Measurements from ENCODE around the gene MRPL24. TPM values are rescaled to one million over a fixed set of nuclear protein-coding genes. Genes with fewer than 3 reads are reported as not detected.

Gene MRPL24
- total and polyA plus RNA-seq, 8 donors = 42.8 to 62.2 (median 55.4) TPM

GRCh38 chr1:156727926-156728598 lies 12.8 kb downstream of the MRPL24 start, which contains the start of gene METTL25B:
METTL25B (plus strand) TSS chr1:156728469; CDS start chr1:156729105, 636 bp downstream.
- H3K36me3 ChIP-seq = peaks cover 5 to 43% of the 10 kb centered on the region in 2 donors
- DNase-seq (peak; percentile 74 to 94 (median 86)), ATAC-seq (peak; percentile 84)
- H3K27ac ChIP-seq = peak within 1 kb of the TSS; percentile 89 to 98
- H3K4me1 ChIP-seq = peaks cover 32 to 56% of the 10 kb centered on the region in 2 donors
- TF ChIP-seq, protein P1, sequence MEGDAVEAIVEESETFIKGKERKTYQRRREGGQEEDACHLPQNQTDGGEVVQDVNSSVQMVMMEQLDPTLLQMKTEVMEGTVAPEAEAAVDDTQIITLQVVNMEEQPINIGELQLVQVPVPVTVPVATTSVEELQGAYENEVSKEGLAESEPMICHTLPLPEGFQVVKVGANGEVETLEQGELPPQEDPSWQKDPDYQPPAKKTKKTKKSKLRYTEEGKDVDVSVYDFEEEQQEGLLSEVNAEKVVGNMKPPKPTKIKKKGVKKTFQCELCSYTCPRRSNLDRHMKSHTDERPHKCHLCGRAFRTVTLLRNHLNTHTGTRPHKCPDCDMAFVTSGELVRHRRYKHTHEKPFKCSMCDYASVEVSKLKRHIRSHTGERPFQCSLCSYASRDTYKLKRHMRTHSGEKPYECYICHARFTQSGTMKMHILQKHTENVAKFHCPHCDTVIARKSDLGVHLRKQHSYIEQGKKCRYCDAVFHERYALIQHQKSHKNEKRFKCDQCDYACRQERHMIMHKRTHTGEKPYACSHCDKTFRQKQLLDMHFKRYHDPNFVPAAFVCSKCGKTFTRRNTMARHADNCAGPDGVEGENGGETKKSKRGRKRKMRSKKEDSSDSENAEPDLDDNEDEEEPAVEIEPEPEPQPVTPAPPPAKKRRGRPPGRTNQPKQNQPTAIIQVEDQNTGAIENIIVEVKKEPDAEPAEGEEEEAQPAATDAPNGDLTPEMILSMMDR (IDR thresholded peaks at IDR 0.05) = no peak
- H3K27me3 ChIP-seq = no peaks in the 10 kb centered on the region
- intact Hi-C loops (cut with DNase I) = no loop called here
- H3K9me3 ChIP-seq = no peaks in the 10 kb centered on the region
- H3K4me3 ChIP-seq = peak within 1 kb of the TSS; percentile 53 to 64

GRCh38 chr1:156727492-156727891 lies 13.4 kb downstream of the MRPL24 start:
- Histone ChIP-seq H3K27me3 (no peaks in the 10 kb centered on the region), H3K36me3 (peaks cover 5 to 43% of the 10 kb centered on the region in 2 donors), H3K9me3 (no peaks in the 10 kb centered on the region), H3K4me3 (peak overlapping the region; percentile 53 to 64), H3K27ac (peak overlapping the region; percentile 89 to 98), H3K4me1 (peaks cover 32 to 56% of the 10 kb centered on the region in 2 donors)
- intact Hi-C loops (cut with DNase I) = no loop called here
- DNase-seq (no peak), ATAC-seq (no peak)
- TF ChIP-seq, protein P1 (IDR thresholded peaks at IDR 0.05) = no peak

- H3K4me1 ChIP-seq = peaks cover 32 to 56% of the 10 kb centered on the region in 2 donors
- DNase-seq (peak in 1 of 4 donors; percentile 40), ATAC-seq (peak; percentile 9)
- no peaks in the 10 kb centered on the region for H3K9me3 ChIP-seq
- no peak overlapping the region for H3K27ac ChIP-seq
- TF ChIP-seq, protein P1 (IDR thresholded peaks at IDR 0.05) = peak; percentile 18 to 33
- intact Hi-C loops (cut with DNase I) = no loop called here
- H3K27me3 ChIP-seq = no peaks in the 10 kb centered on the region
- H3K4me3 ChIP-seq = peak overlapping the region in 1 of 2 donors; percentile 64
- H3K36me3 ChIP-seq = peaks cover 5 to 42% of the 10 kb centered on the region in 2 donors
These were observed 14.2 kb downstream of the MRPL24 start for GRCh38 chr1:156726549-156727226.

- TF ChIP-seq, protein P1 (IDR thresholded peaks at IDR 0.05) = peak; percentile 91 to 97
- H3K27ac ChIP-seq = peak overlapping the region in 1 of 2 donors; percentile 40
- peak; percentile 85 to 96 (median 91) for DNase-seq
- H3K27me3 ChIP-seq = no peaks in the 10 kb centered on the region
- peaks cover 32 to 56% of the 10 kb centered on the region in 2 donors for H3K4me1 ChIP-seq
- no peaks in the 10 kb centered on the region for H3K9me3 ChIP-seq
- H3K4me3 ChIP-seq = peak overlapping the region in 1 of 2 donors; percentile 64
- intact Hi-C loops (cut with DNase I) = loop anchor here in 1 of 2 donors (2.0 kb wide), 1 partner anchor 37 kb away; no protein-coding TSS in a partner anchor
- ATAC-seq = peak; percentile 80
- H3K36me3 ChIP-seq = peaks cover 5 to 51% of the 10 kb centered on the region in 2 donors
These were observed 15.1 kb downstream of the MRPL24 start for GRCh38 chr1:156725683-156726280.
